Subcutaneous abdominal adipose tissue (tissue), 5 donors: ENCODE data around the gene VAV2.

Experiments
- H3K27ac ChIP-seq: one replicate; pipeline ENCODE4 v1.7.0; 2013; ENCODE audit warnings: low read depth, mild to moderate bottlenecking, inconsistent platforms, low read length, moderate library complexity
- H3K27me3 ChIP-seq, 5 donors: one replicate each; pipeline ENCODE4 v1.7.0; 2013; ENCODE audit warnings: low read length in 5 of 5, inconsistent platforms in 1 of 5; ENCODE audit not compliant: control insufficient read depth in 5 of 5, insufficient read depth in 4 of 5
- H3K36me3 ChIP-seq, 5 donors: one replicate each; pipeline ENCODE4 v1.7.0; 2013; ENCODE audit warnings: low read length in 5 of 5; ENCODE audit not compliant: control insufficient read depth in 5 of 5, insufficient read depth in 5 of 5
- H3K4me1 ChIP-seq, 5 donors: one replicate each; pipeline ENCODE4 v1.7.0; 2013; ENCODE audit warnings: low read length in 5 of 5, mild to moderate bottlenecking in 3 of 5, moderate library complexity in 1 of 5; ENCODE audit not compliant: control insufficient read depth in 5 of 5, insufficient read depth in 5 of 5
- H3K4me3 ChIP-seq, 5 donors: one replicate each; pipeline ENCODE4 v1.7.0; 2013; ENCODE audit warnings: low read length in 5 of 5, low read depth in 1 of 5
- H3K9ac ChIP-seq, 5 donors: one replicate each; pipeline ENCODE4 v1.7.0; 2013; ENCODE audit warnings: low read length in 5 of 5, mild to moderate bottlenecking in 4 of 5, moderate library complexity in 3 of 5
- H3K9me3 ChIP-seq, 5 donors: one replicate each; pipeline ENCODE4 v1.7.0; 2013; ENCODE audit warnings: low read length in 5 of 5; ENCODE audit not compliant: control insufficient read depth in 5 of 5
- donor health status: healthy.
- donor health status: healthy.
- donor health status: healthy.
- donor health status: healthy.
- donor health status: healthy.

The VAV2 gene

DNA sequence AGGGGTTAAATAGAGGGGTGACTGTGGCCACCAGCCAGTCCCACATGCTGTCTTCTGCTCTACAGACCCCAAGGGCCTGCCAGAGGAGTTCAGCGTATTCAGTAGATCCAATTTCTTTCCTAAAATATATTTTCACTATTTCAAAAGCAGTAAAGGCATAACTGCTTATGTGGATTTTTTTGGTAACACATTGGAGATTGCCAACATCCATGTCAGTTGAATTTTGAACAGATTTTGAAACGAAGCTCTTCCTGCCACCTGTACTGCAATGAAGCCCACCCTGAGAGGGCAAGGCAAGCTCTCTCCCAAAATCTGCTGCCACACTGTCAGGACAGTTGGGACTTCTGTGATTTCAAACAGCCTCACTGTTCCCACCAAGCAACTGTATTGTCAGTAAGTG, 216.8 kb downstream of the VAV2 start:
- H3K4me1 ChIP-seq: no peaks in the 10 kb centered on the region
- peaks cover 0 to 11% (median 4%) of the 10 kb centered on the region in 5 donors for H3K9me3 ChIP-seq
- no peak overlapping the region for H3K9ac ChIP-seq
- no peaks in the 10 kb centered on the region for H3K27me3 ChIP-seq
- H3K4me3 ChIP-seq: no peak overlapping the region
- H3K27ac ChIP-seq: no peak overlapping the region
- peaks cover 0 to 87% (median 42%) of the 10 kb centered on the region in 5 donors for H3K36me3 ChIP-seq

DNA sequence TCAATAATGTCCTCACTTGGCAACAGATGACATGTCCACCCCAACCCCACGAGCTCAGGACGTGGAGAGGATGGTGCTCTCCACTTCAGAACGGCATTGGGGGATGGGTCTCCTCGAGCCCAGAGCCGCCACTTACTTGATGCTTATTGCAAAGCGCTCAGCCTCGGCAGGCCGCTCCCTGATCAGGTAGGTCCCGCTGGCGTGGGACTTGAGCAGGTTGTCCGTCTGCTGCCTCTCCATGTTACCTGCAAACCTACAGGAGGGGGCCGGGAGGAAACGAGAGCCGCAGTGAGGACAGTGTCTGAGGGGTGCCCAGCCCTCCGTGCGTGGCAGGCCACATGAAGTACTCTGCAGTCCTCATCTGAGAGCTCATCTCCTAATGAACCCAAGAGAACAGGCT, 217.3 kb downstream of the VAV2 start:
- Histone ChIP-seq H3K27me3 (no peaks in the 10 kb centered on the region), H3K4me3 (no peak overlapping the region), H3K9ac (no peak overlapping the region), H3K36me3 (peaks cover 0 to 85% (median 46%) of the 10 kb centered on the region in 5 donors), H3K9me3 (peaks cover 0 to 11% (median 4%) of the 10 kb centered on the region in 5 donors), H3K4me1 (no peaks in the 10 kb centered on the region), H3K27ac (no peak overlapping the region)

DNA sequence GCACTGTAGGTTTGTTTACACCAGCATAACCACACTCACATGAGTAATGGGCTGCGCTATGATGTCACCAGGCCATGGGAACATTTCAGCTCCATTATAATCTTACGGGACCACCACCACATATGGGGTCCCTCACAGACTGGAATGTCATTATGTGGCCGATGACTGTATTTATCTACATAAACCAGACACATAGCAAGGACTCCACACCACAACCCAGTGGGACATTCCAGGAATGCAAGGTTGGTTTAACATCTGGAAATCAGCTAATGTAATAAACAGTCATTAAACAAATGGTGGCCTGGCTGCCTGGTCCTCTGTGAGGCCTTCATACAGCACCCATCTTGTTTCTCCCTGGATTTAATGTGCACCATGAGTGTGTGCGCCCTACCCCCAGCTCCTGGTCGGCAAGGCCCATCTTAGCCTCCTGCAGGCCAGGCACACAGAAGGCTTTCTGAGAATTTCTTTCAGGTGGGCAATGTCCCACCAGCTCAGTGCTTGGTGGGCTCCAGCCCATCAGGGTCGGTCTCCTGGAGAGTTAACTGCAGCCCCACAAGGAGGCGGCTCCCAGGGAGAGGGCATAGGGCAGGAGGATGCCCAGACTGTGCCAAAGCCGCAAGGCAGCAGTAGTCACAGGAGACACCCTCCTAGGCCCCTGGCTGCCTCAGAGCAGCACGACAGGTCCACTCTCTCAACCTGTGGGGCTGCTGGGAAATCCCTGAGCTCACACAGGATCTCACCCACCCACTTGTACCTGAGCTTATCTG, 218.1 kb downstream of the VAV2 start:
- Histone ChIP-seq H3K4me1 (no peaks in the 10 kb centered on the region), H3K36me3 (peaks cover 0 to 78% (median 43%) of the 10 kb centered on the region in 5 donors), H3K27me3 (no peaks in the 10 kb centered on the region), H3K9ac (no peak overlapping the region), H3K27ac (no peak overlapping the region), H3K9me3 (peaks cover 0 to 11% (median 4%) of the 10 kb centered on the region in 5 donors), H3K4me3 (no peak overlapping the region)

DNA sequence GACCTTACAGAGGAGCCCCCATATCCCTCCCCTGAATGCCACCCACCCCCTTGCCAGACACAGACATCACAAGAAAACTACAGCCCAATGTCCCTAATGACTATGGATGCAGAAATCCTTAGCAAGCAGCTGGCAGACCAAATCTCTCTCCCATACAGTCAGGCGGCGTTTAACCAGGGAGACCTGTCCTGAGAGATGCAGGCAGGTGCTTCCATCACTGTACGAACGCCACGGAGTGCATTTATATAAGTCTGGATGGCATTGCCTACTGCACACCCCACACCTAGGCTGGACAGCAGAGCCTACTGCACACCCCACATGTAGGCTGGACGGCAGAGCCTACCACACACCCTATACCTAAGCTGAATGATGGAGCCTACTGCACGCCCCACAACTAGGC, 219.5 kb downstream of the VAV2 start:
- no peak overlapping the region for H3K4me3 ChIP-seq
- H3K27ac ChIP-seq: no peak overlapping the region
- peaks cover 0 to 19% (median 12%) of the 10 kb centered on the region in 5 donors for H3K9me3 ChIP-seq
- peaks cover 0 to 80% (median 56%) of the 10 kb centered on the region in 5 donors for H3K36me3 ChIP-seq
- H3K27me3 ChIP-seq: no peaks in the 10 kb centered on the region
- H3K9ac ChIP-seq: no peak overlapping the region
- H3K4me1 ChIP-seq: no peaks in the 10 kb centered on the region

DNA sequence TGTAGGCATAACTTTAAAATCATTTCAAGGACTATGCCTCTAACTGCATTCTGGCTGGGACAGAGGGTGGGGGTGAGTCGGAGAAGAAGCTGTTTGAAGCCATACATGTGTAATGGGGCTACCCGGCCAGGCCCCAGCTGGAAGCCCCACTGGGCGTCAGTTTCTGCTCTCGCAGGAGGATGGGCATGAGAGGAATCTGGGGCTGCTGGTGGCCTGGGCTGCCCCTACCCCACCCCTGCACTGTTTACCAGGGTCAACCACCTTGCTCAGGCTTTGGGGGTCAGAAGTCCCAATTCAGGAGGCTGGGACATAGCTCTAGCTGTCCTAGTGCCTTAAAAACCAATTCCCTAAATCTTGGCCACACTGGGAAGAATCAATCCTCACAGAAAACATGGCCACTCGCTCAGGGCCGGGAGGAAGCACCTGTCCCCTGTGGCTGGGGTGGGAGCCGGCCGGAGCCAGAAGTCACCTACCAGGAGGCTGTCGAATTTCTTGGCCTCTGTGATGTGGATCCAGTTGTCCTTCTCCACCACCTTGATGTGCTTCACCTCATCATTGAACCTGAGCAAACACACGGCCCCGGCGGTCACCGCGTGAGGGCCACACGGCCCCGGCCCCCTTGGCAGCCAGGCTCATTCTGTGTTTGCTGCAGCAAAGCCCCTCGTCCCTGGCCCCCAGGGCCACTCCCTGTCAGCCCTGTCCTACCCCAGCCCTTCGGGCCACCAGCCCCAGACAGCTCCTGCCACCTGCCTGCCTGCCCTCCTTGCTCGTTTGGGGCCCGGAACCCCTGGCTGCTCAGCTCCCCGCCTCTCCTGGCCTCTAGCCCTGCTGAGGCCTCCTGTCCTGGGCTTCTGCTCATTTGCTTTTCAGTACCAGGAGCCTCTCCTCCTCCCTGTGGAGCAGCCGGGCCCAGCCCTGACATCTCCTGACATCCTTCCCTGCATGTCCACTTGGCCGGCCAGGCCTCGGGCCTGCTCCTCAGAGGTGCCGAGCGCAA, 220.3 kb downstream of the VAV2 start:
- Histone ChIP-seq H3K4me3 (no peak overlapping the region), H3K9ac (no peak overlapping the region), H3K36me3 (peaks cover 0 to 77% (median 57%) of the 10 kb centered on the region in 5 donors), H3K27me3 (no peaks in the 10 kb centered on the region), H3K9me3 (peaks cover 0 to 27% (median 17%) of the 10 kb centered on the region in 5 donors), H3K27ac (no peak overlapping the region), H3K4me1 (no peaks in the 10 kb centered on the region)

DNA sequence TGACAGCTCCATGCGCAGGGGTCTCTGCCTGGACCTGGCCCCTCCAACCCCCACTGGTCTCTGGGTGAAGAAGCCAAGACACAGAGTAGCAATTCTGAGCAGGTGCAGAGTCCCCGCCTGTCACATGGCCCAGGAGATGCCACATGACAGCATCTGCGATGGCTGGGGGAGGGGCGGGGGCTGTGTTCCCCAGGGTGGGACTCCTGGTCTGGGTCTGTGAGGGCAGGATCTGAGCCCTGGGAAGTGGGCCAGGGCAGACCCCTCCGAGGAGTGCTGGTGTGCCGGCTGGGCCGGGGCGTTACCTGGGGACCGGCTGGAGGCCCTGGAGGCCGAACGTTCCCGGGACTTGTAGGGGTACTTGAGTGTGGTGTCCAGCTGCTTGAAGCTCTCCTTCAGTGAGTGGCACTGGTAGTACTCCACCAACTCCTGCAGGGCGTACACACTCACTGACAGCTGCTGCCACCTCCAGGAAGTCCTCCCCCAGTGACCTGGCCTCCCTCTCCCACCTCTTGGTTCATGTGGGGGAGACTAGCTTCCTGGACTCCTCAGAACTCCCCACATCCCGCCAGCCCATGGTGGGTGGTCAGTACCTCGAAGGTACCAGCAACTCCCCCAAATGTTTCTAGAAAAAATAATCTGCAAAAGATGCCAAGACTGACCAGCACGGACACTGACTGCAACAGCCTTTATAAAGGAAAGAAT, 221.9 kb downstream of the VAV2 start:
- Histone ChIP-seq H3K9ac (no peak overlapping the region), H3K4me1 (no peaks in the 10 kb centered on the region), H3K4me3 (no peak overlapping the region), H3K9me3 (peaks cover 0 to 29% (median 17%) of the 10 kb centered on the region in 5 donors), H3K27me3 (no peaks in the 10 kb centered on the region), H3K36me3 (peaks cover 4 to 61% (median 50%) of the 10 kb centered on the region in 5 donors), H3K27ac (no peak overlapping the region)

DNA sequence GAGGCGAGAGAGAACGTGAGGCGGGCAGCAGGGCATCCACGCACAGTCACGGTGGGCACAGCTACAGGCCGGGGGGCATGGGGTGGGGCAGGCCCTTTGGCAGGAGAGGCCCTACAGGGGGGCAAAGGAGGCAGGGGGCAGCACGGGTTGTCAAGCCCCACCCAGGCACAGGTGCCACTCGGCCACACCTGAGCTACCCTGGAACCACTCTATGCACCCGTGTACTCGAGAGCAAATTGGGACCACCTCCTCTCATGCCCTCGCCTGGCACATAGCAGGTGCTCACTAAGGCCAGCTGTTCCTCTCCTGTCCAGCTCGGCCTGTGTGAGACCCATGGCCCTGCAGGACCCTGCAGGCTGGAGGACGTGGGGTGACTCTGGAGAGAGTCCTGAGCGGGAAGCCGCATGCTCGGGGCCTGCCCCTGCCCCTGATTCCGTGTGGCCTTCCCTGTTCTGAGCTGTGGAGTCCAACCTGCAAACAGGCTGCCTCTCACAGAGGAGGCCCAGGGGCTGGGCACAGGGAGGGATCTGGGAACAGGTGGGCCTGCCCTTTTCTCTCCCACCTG, 222.5 kb downstream of the VAV2 start:
- Histone ChIP-seq H3K36me3 (peaks cover 5 to 55% (median 44%) of the 10 kb centered on the region in 5 donors), H3K27ac (no peak overlapping the region), H3K27me3 (no peaks in the 10 kb centered on the region), H3K4me1 (no peaks in the 10 kb centered on the region), H3K9ac (no peak overlapping the region), H3K9me3 (peaks cover 0 to 27% (median 16%) of the 10 kb centered on the region in 5 donors), H3K4me3 (no peak overlapping the region)

DNA sequence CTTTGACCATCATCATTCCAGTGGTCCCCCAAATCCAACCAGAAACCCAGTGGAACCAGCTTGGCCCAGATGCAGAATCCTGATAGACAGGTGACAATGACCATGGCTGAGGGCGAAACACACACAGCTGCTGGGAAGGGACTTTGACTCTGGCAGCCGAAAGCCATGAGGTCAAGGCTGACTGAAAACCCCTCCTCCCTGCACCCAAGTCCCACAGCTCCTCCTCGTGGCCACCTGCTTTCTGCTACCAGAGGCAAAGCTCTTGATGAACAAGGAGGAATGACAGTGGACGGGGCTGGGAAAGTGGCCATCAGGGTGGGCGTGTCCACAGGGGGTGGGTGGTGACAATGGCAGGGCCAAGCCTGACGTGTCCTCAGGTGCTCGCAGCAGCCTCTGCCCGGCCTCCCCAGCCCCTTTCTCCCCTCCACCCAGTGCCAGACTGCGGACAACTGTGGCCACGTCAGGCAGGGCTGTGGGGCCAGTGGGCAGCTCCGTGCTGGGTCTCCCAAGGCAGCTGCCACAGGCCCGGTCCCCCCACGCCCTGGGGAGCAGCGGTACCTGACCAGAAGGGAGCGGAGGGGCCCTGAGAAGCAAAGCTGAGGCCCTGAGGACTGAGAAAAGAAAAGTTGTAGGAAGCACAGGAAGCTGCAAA, 223.1 kb downstream of the VAV2 start:
- Histone ChIP-seq H3K9me3 (peaks cover 0 to 21% (median 14%) of the 10 kb centered on the region in 5 donors), H3K27ac (no peak overlapping the region), H3K36me3 (peaks cover 5 to 53% (median 38%) of the 10 kb centered on the region in 5 donors), H3K4me3 (no peak overlapping the region), H3K9ac (no peak overlapping the region), H3K27me3 (no peaks in the 10 kb centered on the region), H3K4me1 (no peaks in the 10 kb centered on the region)

DNA sequence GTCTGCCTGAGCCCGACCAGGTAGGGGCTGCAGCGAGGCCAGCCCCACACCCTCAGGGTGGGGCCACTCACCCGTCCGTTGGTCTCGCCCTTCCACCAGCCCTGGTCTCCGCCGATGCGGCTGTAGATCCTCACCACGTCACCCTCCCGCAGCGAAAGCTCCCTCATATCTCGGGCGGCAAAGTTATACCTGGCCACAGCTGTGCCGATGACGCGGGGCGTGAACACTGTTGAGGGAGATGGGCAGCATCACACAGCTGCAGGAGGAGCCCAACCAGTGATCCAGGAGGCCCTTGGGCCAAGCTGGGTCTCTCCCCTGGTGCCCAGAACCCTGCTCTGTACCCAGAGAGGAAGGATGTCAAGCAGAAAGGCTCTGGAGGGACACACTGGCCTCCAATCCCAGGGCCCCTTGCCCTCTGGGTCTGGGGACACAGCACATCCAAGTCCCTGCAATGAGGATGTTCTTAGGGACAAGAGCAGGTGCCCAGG, 223.7 kb downstream of the VAV2 start:
- no peaks in the 10 kb centered on the region for H3K27me3 ChIP-seq
- no peak overlapping the region for H3K27ac ChIP-seq
- peaks cover 5 to 53% (median 37%) of the 10 kb centered on the region in 5 donors for H3K36me3 ChIP-seq
- no peaks in the 10 kb centered on the region for H3K4me1 ChIP-seq
- H3K9ac ChIP-seq: no peak overlapping the region
- no peak overlapping the region for H3K4me3 ChIP-seq
- peaks cover 0 to 17% (median 14%) of the 10 kb centered on the region in 5 donors for H3K9me3 ChIP-seq
